Transverse colon (tissue), 4 donors: Measurements from ENCODE around the gene ARCN1. TPM values are rescaled to one million over a fixed set of nuclear protein-coding genes. Genes with fewer than 3 reads are reported as not detected.

Experiments
- DNase-seq: peaks from one replicate; pipeline ENCODE4 v3.0.0-alpha.2; 2019
- H3K27ac ChIP-seq, 4 donors: fragments of 200-600 bp; sonication (generic); 2 replicates each; pipeline ENCODE4 v1.5.1; 2016 to 2018; ENCODE audit warnings: inconsistent platforms in 4 of 4
- H3K27me3 ChIP-seq: fragments of 200-600 bp; sonication (generic); 2 replicates; pipeline ENCODE4 v1.5.1; 2017; ENCODE audit warnings: inconsistent platforms
- H3K36me3 ChIP-seq, 4 donors: fragments of 200-600 bp; sonication (generic); 2 replicates each; pipeline ENCODE4 v1.5.1; 2017 to 2019; ENCODE audit warnings: inconsistent platforms in 4 of 4
- H3K4me1 ChIP-seq, 4 donors: fragments of 200-600 bp; sonication (generic); 2 replicates each; pipeline ENCODE4 v1.5.1; 2017 to 2020; ENCODE audit warnings: inconsistent platforms in 4 of 4
- H3K4me3 ChIP-seq, 4 donors: fragments of 200-600 bp; sonication (generic); 1 replicate in 1 of 4; 2 replicates in 3 of 4; pipeline versions ENCODE4 v1.5.1 to v1.6.1; 2017 to 2019; ENCODE audit warnings: inconsistent platforms in 4 of 4
- H3K9me3 ChIP-seq, 2 donors: fragments of 200-600 bp; sonication (generic); 2 replicates each; pipeline ENCODE4 v1.5.1; 2017 to 2019; ENCODE audit warnings: inconsistent platforms in 2 of 2
- EP300 ChIP-seq: sonication (generic); formaldehyde crosslinking; IDR thresholded peaks from one replicate; pipeline ENCODE4 v1.6.1; 2017; ENCODE audit warnings: antibody characterized with exemption, low read depth
- POLR2A ChIP-seq: fragments of 450-650 bp; IDR thresholded peaks from one replicate; pipeline ENCODE4 v1.6.1; 2016; ENCODE audit warnings: antibody characterized with exemption, mild to moderate bottlenecking, moderate library complexity
- POLR2AphosphoS5 ChIP-seq, 3 donors: sonication (generic); formaldehyde crosslinking; IDR thresholded peaks; one replicate each; pipeline ENCODE4 v1.6.1; 2016; ENCODE audit warnings: antibody characterized with exemption in 3 of 3
- WGBS, 2 donors: methylation state at CpG; one replicate each; pipeline ENCODE4 v1.1.5; 2018; ENCODE audit warnings: low coverage in 1 of 2; 5-methylcytosine and 5-hydroxymethylcytosine counted together
- in situ Hi-C, 4 donors: fragments of 200-750 bp; cut with MboI; loops; one replicate each; pipeline versions ENCODE4 v1.15.0 to v1.15.1; 2017; ENCODE audit warnings: low sequenced_read_pairs in 3 of 4, low pct_ligation_motif_present in 1 of 4, low pct_unique_long_range_greater_than_20kb in 1 of 4
- intact Hi-C: fragments of 100-400 bp; cut with DNase I; formaldehyde crosslinking; loops from one replicate; pipeline ENCODE4 v1.15.1; 2023; ENCODE audit warnings: low total_unique reads
- total RNA-seq, 4 donors: library from RNA; depleted of rRNA; stranded (reverse); fragments of >200 nt; gene quantifications; one replicate each; pipeline ENCODE4 v1.1.0, GENCODE V29; 2016
- TF ChIP-seq, protein P1 (sequence below), 5 experiments: fragments of 200-600 bp in 3 of 5; fragments of 450-650 bp in 2 of 5; sonication (generic) in 3 of 5; IDR thresholded peaks; 1 replicate in 2 of 5; 2 replicates in 3 of 5; pipeline ENCODE4 v1.5.1; 2016 to 2017; ENCODE audit warnings: antibody characterized with exemption in 5 of 5, inconsistent platforms in 3 of 5, mild to moderate bottlenecking in 2 of 5, moderate library complexity in 1 of 5

Gene ARCN1
- total RNA-seq, 4 donors from 2014 or later: 27.9 to 80.3 (median 61.0) TPM

DNA sequence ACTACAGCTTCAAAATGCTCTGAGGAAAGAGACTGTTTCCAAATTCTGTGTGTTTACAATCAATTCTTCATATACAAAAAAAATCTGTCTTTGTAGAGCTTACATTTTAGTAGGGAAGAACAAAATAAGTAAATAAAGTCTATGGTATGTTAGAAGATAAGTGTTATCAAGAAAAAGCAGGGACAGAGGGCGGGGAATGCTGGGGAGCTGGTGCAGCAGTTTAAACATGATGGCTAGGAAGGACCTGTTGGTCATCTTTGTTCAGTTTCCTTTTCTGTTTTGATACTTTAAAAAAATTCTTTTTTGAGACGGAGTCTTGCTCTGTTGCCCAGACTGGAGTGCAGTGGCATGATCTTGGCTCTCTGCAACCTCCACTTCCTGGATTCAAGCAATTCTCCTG lies 25.1 kb upstream of the ARCN1 start:
- Histone ChIP-seq H3K4me1 (no peaks in the 10 kb centered on the region), H3K36me3 (peaks cover 0 to 11% (median 4%) of the 10 kb centered on the region in 4 donors), H3K9me3 (no peaks in the 10 kb centered on the region), H3K4me3 (no peak overlapping the region), H3K27ac (no peak overlapping the region), H3K27me3 (no peaks in the 10 kb centered on the region)
- intact Hi-C loops: no loop called here
- no peak for DNase-seq
- in situ Hi-C loops: no loop called here
- TF ChIP-seq EP300 (no peak), POLR2A (no peak), POLR2AphosphoS5 (IDR thresholded peaks at IDR 0.05) (no peak)
- TF ChIP-seq, protein P1, sequence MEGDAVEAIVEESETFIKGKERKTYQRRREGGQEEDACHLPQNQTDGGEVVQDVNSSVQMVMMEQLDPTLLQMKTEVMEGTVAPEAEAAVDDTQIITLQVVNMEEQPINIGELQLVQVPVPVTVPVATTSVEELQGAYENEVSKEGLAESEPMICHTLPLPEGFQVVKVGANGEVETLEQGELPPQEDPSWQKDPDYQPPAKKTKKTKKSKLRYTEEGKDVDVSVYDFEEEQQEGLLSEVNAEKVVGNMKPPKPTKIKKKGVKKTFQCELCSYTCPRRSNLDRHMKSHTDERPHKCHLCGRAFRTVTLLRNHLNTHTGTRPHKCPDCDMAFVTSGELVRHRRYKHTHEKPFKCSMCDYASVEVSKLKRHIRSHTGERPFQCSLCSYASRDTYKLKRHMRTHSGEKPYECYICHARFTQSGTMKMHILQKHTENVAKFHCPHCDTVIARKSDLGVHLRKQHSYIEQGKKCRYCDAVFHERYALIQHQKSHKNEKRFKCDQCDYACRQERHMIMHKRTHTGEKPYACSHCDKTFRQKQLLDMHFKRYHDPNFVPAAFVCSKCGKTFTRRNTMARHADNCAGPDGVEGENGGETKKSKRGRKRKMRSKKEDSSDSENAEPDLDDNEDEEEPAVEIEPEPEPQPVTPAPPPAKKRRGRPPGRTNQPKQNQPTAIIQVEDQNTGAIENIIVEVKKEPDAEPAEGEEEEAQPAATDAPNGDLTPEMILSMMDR (IDR thresholded peaks at IDR 0.05): no peak
- 97 to 100% methylated on average over 1 to 2 of the region's 2 CpGs for WGBS, 2 donors

DNA sequence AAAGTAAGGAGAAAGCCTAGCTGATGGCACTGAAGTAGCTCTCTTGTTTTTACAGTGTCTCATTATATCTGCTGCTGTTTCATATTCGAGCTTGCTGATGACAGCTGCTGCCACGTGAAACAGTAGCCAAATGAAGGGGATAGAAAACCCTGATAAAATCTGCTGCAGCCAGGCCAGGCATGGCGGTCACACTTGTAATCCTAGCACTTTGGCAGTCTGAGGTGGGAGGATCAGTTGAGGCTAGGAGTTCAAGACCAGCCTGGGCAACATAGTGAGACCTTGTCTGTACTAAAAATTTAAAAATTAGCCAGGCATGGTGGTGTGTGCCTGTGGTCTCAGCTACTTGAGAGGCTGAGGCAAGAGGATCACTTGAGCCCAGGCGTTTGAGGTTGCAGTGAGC lies 19.9 kb upstream of the ARCN1 start:
- no peaks in the 10 kb centered on the region for H3K4me1 ChIP-seq
- H3K4me3 ChIP-seq: no peak overlapping the region
- H3K9me3 ChIP-seq: no peaks in the 10 kb centered on the region
- in situ Hi-C loops: no loop called here
- WGBS, 2 donors: 71 to 90% methylated on average over 2 to 4 of the region's 4 CpGs
- H3K27ac ChIP-seq: no peak overlapping the region
- intact Hi-C loops: no loop called here
- DNase-seq: no peak
- H3K27me3 ChIP-seq: no peaks in the 10 kb centered on the region
- peaks cover 0 to 27% (median 4%) of the 10 kb centered on the region in 4 donors for H3K36me3 ChIP-seq
- TF ChIP-seq, protein P1 (IDR thresholded peaks at IDR 0.05): no peak

DNA sequence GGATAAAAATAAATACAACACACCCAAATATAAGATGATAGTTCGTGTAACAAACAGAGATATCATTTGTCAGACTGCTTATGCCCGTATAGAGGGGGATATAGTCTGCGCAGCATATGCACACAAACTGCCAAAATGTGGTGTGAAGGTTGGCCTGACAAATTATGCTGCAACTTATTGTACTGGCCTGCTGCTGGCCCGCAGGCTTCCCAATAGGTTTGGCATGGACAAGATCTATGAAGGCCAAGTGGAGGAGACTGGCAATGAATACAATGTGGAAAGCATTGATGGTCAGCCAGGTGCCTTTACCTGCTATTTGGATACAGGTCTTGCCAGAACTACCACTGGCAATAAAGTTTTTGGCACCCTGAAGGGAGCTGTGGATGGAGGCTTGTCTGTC lies 11.4 kb upstream of the ARCN1 start:
- H3K4me3 ChIP-seq: no peak overlapping the region
- H3K27me3 ChIP-seq: no peaks in the 10 kb centered on the region
- in situ Hi-C loops: no loop called here
- peaks cover 0 to 10% (median 8%) of the 10 kb centered on the region in 4 donors for H3K4me1 ChIP-seq
- TF ChIP-seq, protein P1 (IDR thresholded peaks at IDR 0.05): no peak
- TF ChIP-seq EP300: no peak
- TF ChIP-seq POLR2AphosphoS5 (IDR thresholded peaks at IDR 0.05): no peak
- no peak for TF ChIP-seq POLR2A
- H3K36me3 ChIP-seq: peaks cover 0 to 12% (median 3%) of the 10 kb centered on the region in 4 donors
- H3K27ac ChIP-seq: no peak overlapping the region
- H3K9me3 ChIP-seq: no peaks in the 10 kb centered on the region
- 89 to 92% methylated on average over 3 to 4 of the region's 4 CpGs for WGBS, 2 donors
- DNase-seq: no peak
- intact Hi-C loops: no loop called here

DNA sequence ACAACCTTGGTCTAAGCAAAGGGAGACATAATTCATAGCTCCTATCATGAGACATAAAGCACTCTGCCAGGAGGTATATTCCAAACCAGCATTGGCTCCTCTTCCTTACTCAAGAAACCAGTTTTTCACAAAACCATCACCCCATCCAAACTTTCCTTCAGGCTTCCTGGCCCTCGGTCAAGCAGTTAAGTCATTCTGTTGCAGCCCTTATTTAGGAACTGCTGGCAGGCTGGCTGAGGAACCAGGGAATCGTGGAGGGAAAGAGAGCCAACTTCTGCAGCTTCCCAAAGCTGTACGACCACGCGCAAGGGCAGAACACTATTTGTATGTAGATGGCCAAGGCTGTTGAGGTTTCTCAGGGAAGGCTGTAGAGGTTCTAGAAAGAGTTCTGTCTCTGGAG lies 7.2 kb upstream of the ARCN1 start:
- TF ChIP-seq, protein P1 (IDR thresholded peaks at IDR 0.05): no peak
- TF ChIP-seq EP300 (no peak), POLR2AphosphoS5 (IDR thresholded peaks at IDR 0.05) (no peak), POLR2A (no peak)
- WGBS, 2 donors: 40% methylated on average over 5 of the region's 5 CpGs; no CpG with 5 or more reads in 1 of the 2 donors
- in situ Hi-C loops (no loop called here), intact Hi-C loops (no loop called here)
- Histone ChIP-seq H3K4me3 (peak overlapping the region in 3 of 4 donors; percentile 44 to 82 (median 49)), H3K27me3 (no peaks in the 10 kb centered on the region), H3K36me3 (no peaks in the 10 kb centered on the region), H3K4me1 (peaks cover 0 to 10% (median 8%) of the 10 kb centered on the region in 4 donors), H3K27ac (peak overlapping the region; percentile 68 to 86 (median 80)), H3K9me3 (no peaks in the 10 kb centered on the region)
- no peak for DNase-seq
